Measurements from ENCODE around the gene CLDN22. TPM values are rescaled to one million over a fixed set of nuclear protein-coding genes. Genes with fewer than 3 reads are reported as not detected.

CLDN22 gene
- total and polyA plus RNA-seq, 2 of the 8 experiments (the other 6 are each of a cell fraction or from before 2014, with no cell fraction given): not detected

DNA sequence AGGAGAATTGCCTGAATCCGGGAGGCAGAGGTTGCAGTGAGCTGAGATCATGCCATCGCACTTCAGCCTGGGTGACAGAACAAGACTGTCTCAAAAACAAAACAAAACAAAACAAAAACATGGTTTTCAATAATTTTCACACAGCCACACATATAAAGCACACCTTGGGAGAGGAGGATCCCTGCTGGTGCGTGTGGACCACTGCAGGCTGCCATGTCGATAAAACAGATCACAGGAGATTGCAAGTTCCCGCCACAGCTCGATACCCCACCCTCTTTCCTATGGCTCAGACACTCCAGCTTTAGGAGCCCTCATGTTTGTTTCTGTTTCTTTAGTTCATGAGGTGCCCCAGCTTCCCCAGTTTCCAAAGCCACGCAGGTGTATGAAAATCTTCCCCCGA lies 33.5 kb upstream of the CLDN22 start (continued):
- TF ChIP-seq, protein P1, sequence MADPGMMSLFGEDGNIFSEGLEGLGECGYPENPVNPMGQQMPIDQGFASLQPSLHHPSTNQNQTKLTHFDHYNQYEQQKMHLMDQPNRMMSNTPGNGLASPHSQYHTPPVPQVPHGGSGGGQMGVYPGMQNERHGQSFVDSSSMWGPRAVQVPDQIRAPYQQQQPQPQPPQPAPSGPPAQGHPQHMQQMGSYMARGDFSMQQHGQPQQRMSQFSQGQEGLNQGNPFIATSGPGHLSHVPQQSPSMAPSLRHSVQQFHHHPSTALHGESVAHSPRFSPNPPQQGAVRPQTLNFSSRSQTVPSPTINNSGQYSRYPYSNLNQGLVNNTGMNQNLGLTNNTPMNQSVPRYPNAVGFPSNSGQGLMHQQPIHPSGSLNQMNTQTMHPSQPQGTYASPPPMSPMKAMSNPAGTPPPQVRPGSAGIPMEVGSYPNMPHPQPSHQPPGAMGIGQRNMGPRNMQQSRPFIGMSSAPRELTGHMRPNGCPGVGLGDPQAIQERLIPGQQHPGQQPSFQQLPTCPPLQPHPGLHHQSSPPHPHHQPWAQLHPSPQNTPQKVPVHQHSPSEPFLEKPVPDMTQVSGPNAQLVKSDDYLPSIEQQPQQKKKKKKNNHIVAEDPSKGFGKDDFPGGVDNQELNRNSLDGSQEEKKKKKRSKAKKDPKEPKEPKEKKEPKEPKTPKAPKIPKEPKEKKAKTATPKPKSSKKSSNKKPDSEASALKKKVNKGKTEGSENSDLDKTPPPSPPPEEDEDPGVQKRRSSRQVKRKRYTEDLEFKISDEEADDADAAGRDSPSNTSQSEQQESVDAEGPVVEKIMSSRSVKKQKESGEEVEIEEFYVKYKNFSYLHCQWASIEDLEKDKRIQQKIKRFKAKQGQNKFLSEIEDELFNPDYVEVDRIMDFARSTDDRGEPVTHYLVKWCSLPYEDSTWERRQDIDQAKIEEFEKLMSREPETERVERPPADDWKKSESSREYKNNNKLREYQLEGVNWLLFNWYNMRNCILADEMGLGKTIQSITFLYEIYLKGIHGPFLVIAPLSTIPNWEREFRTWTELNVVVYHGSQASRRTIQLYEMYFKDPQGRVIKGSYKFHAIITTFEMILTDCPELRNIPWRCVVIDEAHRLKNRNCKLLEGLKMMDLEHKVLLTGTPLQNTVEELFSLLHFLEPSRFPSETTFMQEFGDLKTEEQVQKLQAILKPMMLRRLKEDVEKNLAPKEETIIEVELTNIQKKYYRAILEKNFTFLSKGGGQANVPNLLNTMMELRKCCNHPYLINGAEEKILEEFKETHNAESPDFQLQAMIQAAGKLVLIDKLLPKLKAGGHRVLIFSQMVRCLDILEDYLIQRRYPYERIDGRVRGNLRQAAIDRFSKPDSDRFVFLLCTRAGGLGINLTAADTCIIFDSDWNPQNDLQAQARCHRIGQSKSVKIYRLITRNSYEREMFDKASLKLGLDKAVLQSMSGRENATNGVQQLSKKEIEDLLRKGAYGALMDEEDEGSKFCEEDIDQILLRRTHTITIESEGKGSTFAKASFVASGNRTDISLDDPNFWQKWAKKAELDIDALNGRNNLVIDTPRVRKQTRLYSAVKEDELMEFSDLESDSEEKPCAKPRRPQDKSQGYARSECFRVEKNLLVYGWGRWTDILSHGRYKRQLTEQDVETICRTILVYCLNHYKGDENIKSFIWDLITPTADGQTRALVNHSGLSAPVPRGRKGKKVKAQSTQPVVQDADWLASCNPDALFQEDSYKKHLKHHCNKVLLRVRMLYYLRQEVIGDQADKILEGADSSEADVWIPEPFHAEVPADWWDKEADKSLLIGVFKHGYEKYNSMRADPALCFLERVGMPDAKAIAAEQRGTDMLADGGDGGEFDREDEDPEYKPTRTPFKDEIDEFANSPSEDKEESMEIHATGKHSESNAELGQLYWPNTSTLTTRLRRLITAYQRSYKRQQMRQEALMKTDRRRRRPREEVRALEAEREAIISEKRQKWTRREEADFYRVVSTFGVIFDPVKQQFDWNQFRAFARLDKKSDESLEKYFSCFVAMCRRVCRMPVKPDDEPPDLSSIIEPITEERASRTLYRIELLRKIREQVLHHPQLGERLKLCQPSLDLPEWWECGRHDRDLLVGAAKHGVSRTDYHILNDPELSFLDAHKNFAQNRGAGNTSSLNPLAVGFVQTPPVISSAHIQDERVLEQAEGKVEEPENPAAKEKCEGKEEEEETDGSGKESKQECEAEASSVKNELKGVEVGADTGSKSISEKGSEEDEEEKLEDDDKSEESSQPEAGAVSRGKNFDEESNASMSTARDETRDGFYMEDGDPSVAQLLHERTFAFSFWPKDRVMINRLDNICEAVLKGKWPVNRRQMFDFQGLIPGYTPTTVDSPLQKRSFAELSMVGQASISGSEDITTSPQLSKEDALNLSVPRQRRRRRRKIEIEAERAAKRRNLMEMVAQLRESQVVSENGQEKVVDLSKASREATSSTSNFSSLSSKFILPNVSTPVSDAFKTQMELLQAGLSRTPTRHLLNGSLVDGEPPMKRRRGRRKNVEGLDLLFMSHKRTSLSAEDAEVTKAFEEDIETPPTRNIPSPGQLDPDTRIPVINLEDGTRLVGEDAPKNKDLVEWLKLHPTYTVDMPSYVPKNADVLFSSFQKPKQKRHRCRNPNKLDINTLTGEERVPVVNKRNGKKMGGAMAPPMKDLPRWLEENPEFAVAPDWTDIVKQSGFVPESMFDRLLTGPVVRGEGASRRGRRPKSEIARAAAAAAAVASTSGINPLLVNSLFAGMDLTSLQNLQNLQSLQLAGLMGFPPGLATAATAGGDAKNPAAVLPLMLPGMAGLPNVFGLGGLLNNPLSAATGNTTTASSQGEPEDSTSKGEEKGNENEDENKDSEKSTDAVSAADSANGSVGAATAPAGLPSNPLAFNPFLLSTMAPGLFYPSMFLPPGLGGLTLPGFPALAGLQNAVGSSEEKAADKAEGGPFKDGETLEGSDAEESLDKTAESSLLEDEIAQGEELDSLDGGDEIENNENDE (IDR thresholded peaks at IDR 0.05; ENCODE audit: insufficient replicate concordance, low read length): no peak
- TF ChIP-seq RAD21 (IDR thresholded peaks at IDR 0.05 in 1 of 2, conservative IDR thresholded peaks at IDR 0.05 in 1 of 2; ENCODE audit: low read depth in 2 of 2, low read length in 2 of 2) (peak; percentile 34 to 39), FOSL1 (IDR thresholded peaks at IDR 0.05; ENCODE audit: insufficient read depth, low read depth, low read length) (no peak), SIN3A (conservative IDR thresholded peaks at IDR 0.05 in 1 of 2, IDR thresholded peaks at IDR 0.05 in 1 of 2; ENCODE audit: low read depth in 1 of 2, low read length in 2 of 2) (no peak), TCF12 (IDR thresholded peaks at IDR 0.05; ENCODE audit: low read depth, low read length) (no peak), RFX5 (IDR thresholded peaks at IDR 0.05; ENCODE audit: borderline replicate concordance, low read depth, low read length) (no peak)
- TF ChIP-seq, protein P2, sequence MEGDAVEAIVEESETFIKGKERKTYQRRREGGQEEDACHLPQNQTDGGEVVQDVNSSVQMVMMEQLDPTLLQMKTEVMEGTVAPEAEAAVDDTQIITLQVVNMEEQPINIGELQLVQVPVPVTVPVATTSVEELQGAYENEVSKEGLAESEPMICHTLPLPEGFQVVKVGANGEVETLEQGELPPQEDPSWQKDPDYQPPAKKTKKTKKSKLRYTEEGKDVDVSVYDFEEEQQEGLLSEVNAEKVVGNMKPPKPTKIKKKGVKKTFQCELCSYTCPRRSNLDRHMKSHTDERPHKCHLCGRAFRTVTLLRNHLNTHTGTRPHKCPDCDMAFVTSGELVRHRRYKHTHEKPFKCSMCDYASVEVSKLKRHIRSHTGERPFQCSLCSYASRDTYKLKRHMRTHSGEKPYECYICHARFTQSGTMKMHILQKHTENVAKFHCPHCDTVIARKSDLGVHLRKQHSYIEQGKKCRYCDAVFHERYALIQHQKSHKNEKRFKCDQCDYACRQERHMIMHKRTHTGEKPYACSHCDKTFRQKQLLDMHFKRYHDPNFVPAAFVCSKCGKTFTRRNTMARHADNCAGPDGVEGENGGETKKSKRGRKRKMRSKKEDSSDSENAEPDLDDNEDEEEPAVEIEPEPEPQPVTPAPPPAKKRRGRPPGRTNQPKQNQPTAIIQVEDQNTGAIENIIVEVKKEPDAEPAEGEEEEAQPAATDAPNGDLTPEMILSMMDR (IDR thresholded peaks at IDR 0.05; ENCODE audit: control extremely low read depth in 1 of 3, insufficient read depth in 1 of 3, low read depth in 1 of 3, low read length in 3 of 3): peak in 2 of 3 experiments; percentile 11 to 16; a peak in 2 of 4 replicates

Data from H1 (cell line).